DLD1 (cell line): ENCODE results near the gene HSPA12B.

Source experiments
- in situ Hi-C: cut with HindIII; loops from 2 replicates; pipeline ENCODE4 v1.10.0; 2017; ENCODE audit warnings: low sequenced_read_pairs

HSPA12B gene

GRCh38 chr20:3745686-3746173 lies 13.2 kb downstream of the HSPA12B start:
- in situ Hi-C loops = loop anchor here (25.0 kb wide), 1 partner anchor 108 kb away; no protein-coding TSS in a partner anchor

GRCh38 chr20:3747471-3747870 lies 15.0 kb downstream of the HSPA12B start:
- in situ Hi-C loops = loop anchor here (25.0 kb wide), 1 partner anchor 110 kb away; no protein-coding TSS in a partner anchor

DNA sequence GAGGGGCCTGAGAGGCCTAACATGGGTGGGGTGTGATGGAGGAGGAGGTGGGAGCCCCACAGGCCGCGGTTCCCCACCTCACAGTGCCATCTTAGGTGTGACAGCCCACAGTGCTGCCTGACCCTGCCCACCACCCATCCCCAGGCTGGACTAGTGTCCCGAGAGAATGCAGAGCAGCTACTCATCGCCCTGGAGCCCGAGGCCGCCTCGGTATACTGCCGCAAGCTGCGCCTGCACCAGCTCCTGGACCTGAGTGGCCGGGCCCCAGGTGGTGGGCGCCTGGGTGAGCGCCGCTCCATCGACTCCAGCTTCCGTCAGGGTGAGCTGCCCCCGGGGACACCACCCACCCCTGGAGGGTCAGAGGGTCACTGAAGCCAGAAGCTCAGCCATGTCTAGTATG lies 15.6 kb downstream of the HSPA12B start:
- in situ Hi-C loops = loop anchor here (25.0 kb wide), 1 partner anchor 111 kb away; no protein-coding TSS in a partner anchor

GRCh38 chr20:3749087-3749688 lies 16.7 kb downstream of the HSPA12B start:
- in situ Hi-C loops = loop anchor here (25.0 kb wide), 1 partner anchor 112 kb away; no protein-coding TSS in a partner anchor

- in situ Hi-C loops = loop anchor here (25.0 kb wide), 1 partner anchor 113 kb away; no protein-coding TSS in a partner anchor
Observed at GRCh38 chr20:3749689-3750531, 17.4 kb downstream of the HSPA12B start.

- in situ Hi-C loops = no loop called here
Observed at GRCh38 chr20:3751305-3751674, 18.8 kb downstream of the HSPA12B start.

- in situ Hi-C loops = no loop called here
Observed at GRCh38 chr20:3751675-3752385, 19.3 kb downstream of the HSPA12B start.

DNA sequence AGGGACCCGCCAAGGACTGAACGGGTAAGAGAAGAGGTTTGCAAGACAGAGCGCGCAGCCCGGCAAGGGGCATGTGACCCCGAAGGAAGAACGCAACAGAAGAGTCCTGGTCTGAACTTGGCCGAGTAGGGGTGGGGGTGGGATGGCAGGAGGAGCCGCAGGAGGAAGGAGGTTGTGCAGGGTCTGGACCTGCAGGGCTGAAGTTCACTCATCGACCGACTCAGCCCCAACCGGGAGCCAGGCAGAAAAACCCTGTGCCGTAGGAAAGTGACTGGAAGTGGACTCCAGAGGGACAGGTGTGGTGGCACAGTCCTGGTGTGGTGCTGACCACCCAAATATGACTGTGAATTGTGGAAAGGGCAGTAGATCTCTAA lies 19.9 kb downstream of the HSPA12B start:
- in situ Hi-C loops = no loop called here

DNA sequence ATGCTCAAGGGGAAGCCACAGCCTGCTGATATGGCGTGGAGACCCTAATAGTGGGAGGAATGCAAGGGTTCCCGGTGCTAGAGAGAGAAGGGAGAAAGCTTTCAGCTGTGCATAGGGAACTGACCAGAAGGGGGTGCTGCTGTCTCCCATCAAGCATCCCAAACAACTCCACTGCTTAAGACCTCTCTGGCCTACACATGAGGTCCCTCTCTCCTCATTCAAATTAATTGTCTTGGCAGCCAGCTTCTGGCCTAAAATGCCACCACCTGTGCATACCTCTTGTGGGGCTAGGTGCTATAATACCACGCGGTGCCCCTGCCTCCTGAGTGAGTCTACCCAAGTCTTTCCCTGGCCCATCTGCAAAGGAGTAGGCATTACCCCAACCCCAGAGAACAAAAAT lies 20.6 kb downstream of the HSPA12B start:
- in situ Hi-C loops = no loop called here

- in situ Hi-C loops = no loop called here
Observed at GRCh38 chr20:3753501-3754275, 21.2 kb downstream of the HSPA12B start.

DNA sequence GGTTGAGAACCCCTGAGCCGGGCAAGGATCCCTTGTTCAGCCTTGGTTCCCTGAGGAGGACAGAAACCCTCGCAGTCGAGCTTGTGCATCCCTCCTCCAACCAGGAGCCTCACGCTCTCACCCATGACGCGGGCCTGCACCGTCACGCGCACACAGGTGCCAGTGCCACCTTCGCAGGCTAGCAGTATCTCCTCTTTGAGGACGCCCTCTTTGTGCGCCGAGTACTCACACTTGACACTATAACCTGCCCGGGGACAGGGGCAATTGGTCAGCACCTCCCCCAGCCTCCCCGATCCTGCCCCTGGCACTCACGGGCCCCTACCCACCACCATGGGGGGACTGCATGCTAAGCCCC lies 21.8 kb downstream of the HSPA12B start:
- in situ Hi-C loops = no loop called here

DNA sequence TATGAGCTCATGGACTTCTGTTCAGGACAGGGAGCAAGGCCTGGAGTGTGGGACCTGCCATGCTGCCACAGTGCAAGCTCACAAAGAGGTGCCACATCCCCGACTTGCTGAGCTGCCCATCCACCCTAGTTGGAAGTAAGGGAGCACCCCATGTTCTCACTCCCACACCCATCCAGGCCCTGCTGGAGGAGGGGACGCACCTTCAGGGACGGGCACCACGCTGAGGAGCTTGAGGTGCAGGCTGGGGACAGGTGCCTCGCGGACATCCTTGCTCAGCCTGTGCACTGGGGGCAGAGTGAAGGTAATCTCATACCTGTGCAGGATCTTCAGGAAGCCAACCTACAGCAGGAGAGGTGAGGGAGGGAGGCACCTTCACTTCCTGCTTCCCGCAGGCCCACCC lies 22.8 kb downstream of the HSPA12B start:
- in situ Hi-C loops = no loop called here

DNA sequence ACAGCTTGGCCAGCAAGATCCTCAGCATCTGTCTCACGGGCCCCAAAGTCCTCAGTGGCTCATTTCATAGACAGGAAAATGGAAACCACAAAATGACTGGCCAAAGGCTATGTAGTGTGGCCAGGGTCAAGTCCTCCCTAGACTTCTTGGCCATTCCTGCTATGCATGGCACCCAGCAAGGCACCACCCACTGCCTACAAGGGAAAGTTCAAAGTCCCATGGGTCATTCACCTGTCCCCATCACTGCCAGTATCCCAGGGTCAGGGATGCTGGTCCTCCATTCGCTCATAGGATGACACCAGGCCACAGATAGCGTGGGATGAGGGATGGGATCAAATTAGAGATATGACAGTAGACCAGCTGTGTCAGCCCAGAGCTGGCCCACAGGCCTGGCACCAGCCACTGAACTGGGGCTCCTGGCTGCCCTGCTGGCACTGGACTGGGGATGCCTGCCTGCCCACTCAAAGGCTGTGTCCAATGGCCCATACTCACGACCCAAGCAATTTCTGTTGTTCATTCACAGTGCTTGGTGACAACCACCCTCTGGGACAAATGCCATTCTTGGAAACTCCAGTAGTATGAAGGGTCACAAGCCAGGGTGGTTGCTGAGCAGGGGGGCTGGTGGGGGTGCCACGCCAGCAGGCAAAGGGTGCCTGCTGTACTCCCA lies 23.5 kb downstream of the HSPA12B start:
- in situ Hi-C loops = no loop called here

DNA sequence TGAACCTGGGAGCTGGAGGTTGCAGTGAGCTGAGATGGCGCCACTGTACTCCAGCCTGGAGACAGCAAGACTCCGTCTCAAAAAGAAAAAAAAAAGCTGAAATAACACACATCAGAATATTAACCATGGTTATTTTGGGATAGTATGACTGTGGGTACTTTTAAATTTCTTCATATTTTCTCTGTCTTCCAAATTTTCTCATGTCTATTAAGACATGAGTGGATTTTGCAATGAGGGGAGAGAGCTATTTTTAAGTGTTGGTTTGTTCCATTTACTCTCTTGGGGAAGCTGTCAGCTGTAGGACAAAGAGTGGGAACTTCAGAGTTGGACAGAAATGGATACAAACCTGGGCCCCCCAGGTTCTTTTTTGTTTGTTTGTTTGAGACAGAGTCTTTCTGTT lies 24.8 kb downstream of the HSPA12B start:
- in situ Hi-C loops = no loop called here

DNA sequence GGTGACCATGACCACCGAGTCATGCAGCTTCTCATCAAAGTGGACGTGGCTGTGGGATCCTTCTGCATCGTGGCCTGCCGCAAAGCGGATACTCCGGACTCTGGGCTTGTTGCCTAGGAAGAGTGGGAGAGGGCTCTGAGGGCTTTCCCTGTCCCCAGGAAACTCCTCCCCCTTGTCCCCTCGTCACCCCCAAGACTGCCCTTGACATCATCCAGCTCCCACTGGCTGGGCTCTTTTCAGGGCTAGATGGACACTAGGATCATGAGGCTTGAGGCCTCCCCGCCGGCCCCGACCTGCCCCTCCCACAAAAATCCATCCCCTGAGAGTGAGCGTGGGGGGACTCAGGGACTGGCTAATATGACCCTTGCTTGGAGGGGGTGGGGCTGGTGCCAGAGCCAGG lies 26.1 kb downstream of the HSPA12B start:
- in situ Hi-C loops = no loop called here

GRCh38 chr20:3759316-3759823 lies 26.9 kb downstream of the HSPA12B start:
- in situ Hi-C loops = no loop called here

DNA sequence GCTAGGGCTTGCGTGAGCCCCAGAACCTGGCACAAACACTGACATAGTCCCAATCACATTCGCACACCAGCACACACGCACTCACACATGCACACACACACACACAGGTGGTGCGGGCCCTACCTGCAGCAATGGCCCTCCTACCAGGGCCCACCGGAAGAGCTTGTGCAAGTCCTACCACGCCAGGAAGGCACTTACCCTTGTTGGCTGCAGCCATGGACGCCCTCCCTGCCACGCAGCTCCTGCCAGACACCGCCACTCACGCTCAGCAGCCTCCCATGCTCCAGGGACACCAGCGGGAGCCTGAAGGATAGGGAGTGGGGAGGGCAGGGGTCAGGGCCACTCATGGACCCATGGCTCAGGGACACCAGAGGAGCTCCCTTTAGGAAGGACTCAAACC lies 27.4 kb downstream of the HSPA12B start:
- in situ Hi-C loops = no loop called here

DNA sequence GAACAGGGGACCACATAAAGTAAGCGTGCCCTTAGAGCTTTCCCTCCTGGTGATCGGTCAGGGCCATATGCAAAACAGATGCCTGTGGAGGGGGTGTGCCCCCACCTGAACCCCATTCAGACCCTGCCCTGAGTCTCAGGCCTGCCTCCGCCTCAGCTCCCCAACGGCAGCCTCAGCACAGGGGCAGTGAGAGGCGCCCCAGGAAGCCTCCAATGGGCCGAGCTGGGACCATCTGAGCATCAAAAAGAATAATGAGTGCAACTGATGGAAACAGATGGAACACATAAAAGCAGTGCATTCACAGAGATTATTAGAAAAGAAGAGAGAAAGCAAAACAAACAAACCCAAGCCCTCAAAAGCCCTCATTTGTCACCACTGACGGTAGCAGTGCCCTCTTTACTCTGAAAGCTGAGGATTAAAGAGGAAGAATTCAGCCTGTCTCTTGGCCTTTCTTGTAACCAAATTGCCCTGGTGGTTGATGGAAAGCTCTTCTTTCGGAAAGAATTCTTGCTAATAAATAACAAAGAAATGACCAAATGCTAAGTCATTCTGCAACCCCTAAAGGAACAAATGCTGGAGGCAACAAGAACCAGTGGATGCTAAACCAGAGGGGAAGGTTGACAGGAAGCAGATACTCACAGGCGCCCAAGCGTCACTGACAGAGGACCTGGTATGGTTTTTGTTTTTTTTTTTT lies 28.3 kb downstream of the HSPA12B start:
- in situ Hi-C loops = no loop called here
